GM10266 (cell line): ENCODE results near the gene CORO2A.

Source experiments
- DNase-seq: peaks from one replicate; pipeline ENCODE4 v3.0.0; 2012; ENCODE audit errors: extremely low spot score
- CTCF ChIP-seq: IDR thresholded peaks from 2 replicates; pipeline ENCODE4 v1.5.1; 2012; ENCODE audit warnings: mild to moderate bottlenecking, low read depth; ENCODE audit not compliant: control insufficient read depth, insufficient read depth; ENCODE audit errors: missing control alignments

CORO2A gene

GRCh38 chr9:98227883-98228282 is 35.4 kb upstream of the CORO2A start:
- TF ChIP-seq CTCF: no peak
- DNase-seq: no peak

- TF ChIP-seq CTCF: no peak
- no peak for DNase-seq
Measured at GRCh38 chr9:98226957-98227356, 34.5 kb upstream of the CORO2A start.

GRCh38 chr9:98226516-98226915 is 34.1 kb upstream of the CORO2A start:
- DNase-seq: no peak
- TF ChIP-seq CTCF: no peak

GRCh38 chr9:98225015-98225442 is 32.6 kb upstream of the CORO2A start:
- no peak for DNase-seq
- no peak for TF ChIP-seq CTCF

GRCh38 chr9:98222885-98223691 is 30.7 kb upstream of the CORO2A start:
- no peak for DNase-seq
- TF ChIP-seq CTCF: no peak

- TF ChIP-seq CTCF: no peak
- no peak for DNase-seq
Measured at GRCh38 chr9:98220911-98221310, 28.5 kb upstream of the CORO2A start.

- TF ChIP-seq CTCF: no peak
- DNase-seq: no peak
Measured at GRCh38 chr9:98219794-98220370, 27.4 kb upstream of the CORO2A start.
